OCI-LY7 (cell line): ENCODE results near the gene CFAP54. TPM values are rescaled to one million over a fixed set of nuclear protein-coding genes. Genes with fewer than 3 reads are reported as not detected.

Experiments
- BruUV-seq: library from RNA; stranded (reverse); fragments of 400-500 nt; replicated peaks from 2 replicates; lab custom pipeline; 2021; lab: Mats Ljungman, UMichigan
- CTCF ChIA-PET: fragments of 300-600 bp; sonication (Branson Sonifier 250); formaldehyde crosslinking; loops from one replicate; lab custom pipeline; 2022; ENCODE audit warnings: antibody characterized with exemption; ENCODE audit not compliant: unreplicated experiment; lab: Charles Lee
- POLR2A ChIA-PET: fragments of 300-600 bp; sonication (Branson Sonifier 250); formaldehyde crosslinking; loops from one replicate; lab custom pipeline; 2022; ENCODE audit warnings: antibody characterized with exemption; lab: Charles Lee
- DNase-seq: peaks from one replicate; pipeline ENCODE4 v3.0.0-alpha.2; 2015; ENCODE audit warnings: low spot score
- H2AFZ ChIP-seq: fragments of 200-600 bp; sonication (generic), shearing (Covaris generic); 2 replicates; pipeline ENCODE4 v1.6.1; 2014; ENCODE audit warnings: mild to moderate bottlenecking, antibody characterized with exemption, low read length, moderate library complexity
- H3K27ac ChIP-seq: fragments of 200-600 bp; sonication (generic); 2 replicates; pipeline ENCODE4 v1.5.1; 2014; ENCODE audit warnings: mixed run types, low read depth, mild to moderate bottlenecking, moderate library complexity, low read length, inconsistent platforms; ENCODE audit not compliant: poor library complexity, severe bottlenecking
- H3K36me3 ChIP-seq: fragments of 200-600 bp; sonication (generic); 2 replicates; pipeline ENCODE4 v1.6.1; 2014; ENCODE audit warnings: mild to moderate bottlenecking, antibody characterized with exemption, low read length, moderate library complexity, mixed read lengths; ENCODE audit not compliant: insufficient read depth
- H3K4me1 ChIP-seq: fragments of 200-600 bp; sonication (generic); 2 replicates; pipeline ENCODE4 v1.5.1; 2014; ENCODE audit warnings: mild to moderate bottlenecking, low read length; ENCODE audit not compliant: insufficient read depth, poor library complexity, severe bottlenecking
- H3K4me2 ChIP-seq: fragments of 200-600 bp; sonication (generic); 2 replicates; pipeline ENCODE4 v1.6.1; 2014; ENCODE audit warnings: mild to moderate bottlenecking, low read length
- H3K4me3 ChIP-seq: fragments of 200-600 bp; sonication (generic); 2 replicates; pipeline ENCODE4 v1.5.1; 2014; ENCODE audit warnings: mild to moderate bottlenecking, low read depth, low read length; ENCODE audit not compliant: poor library complexity, severe bottlenecking
- H3K79me2 ChIP-seq: fragments of 200-600 bp; sonication (generic); 2 replicates; pipeline ENCODE4 v1.6.1; 2016; ENCODE audit warnings: low read depth, mild to moderate bottlenecking, low read length, moderate library complexity, mixed read lengths; ENCODE audit not compliant: insufficient read depth
- H3K9me2 ChIP-seq: fragments of 200-600 bp; sonication (generic); 2 replicates; pipeline ENCODE4 v1.6.1; 2016; ENCODE audit warnings: mild to moderate bottlenecking, low read length, mixed read lengths; ENCODE audit not compliant: insufficient read depth
- H3K9me3 ChIP-seq: fragments of 200-600 bp; sonication (generic); 2 replicates; pipeline ENCODE4 v1.6.1; 2014; ENCODE audit warnings: mild to moderate bottlenecking, mixed run types, low read length, mixed read lengths
- H4K20me1 ChIP-seq: fragments of 200-600 bp; sonication (generic); 2 replicates; pipeline ENCODE4 v1.6.1; 2014; ENCODE audit warnings: mild to moderate bottlenecking, antibody characterized with exemption, low read length, moderate library complexity, mixed read lengths; ENCODE audit not compliant: insufficient read depth
- CTCF ChIP-seq: fragments of 200-600 bp; sonication (generic); conservative IDR thresholded peaks from 2 replicates; pipeline ENCODE4 v1.5.1; 2014; ENCODE audit warnings: mild to moderate bottlenecking, antibody characterized with exemption, low read length, moderate library complexity, mixed read lengths
- EZH2phosphoT487 ChIP-seq: fragments of 200-600 bp; sonication (generic); IDR thresholded peaks from 2 replicates; pipeline ENCODE4 v1.6.1; 2018; ENCODE audit warnings: low read depth, borderline replicate concordance, mild to moderate bottlenecking, mixed run types, antibody characterized with exemption, low read length, moderate library complexity, mixed read lengths
- intact Hi-C: fragments of 100-400 bp; cut with micrococcal nuclease; formaldehyde crosslinking; loops from one replicate; pipeline ENCODE4 v1.10.0; 2022; ENCODE audit not compliant: unreplicated experiment
- total RNA-seq, 2 experiments: library from RNA; depleted of rRNA in 1 of 2; stranded (reverse); fragments of >200 nt in 1 of 2; shearing (Covaris generic) in 1 of 2; gene quantifications; 2 replicates each; pipeline ENCODE4 v1.2.3, GENCODE V29; 2014 to 2022

The CFAP54 gene
- total RNA-seq, 2 experiments from 2014 or later, result 0.53 TPM; not detected in 1

- Histone ChIP-seq H2AFZ (no peak overlapping the region), H3K9me3 (no peaks in the 10 kb centered on the region), H3K9me2 (no peaks in the 10 kb centered on the region), H3K4me2 (no peak overlapping the region), H3K36me3 (no peaks in the 10 kb centered on the region), H3K4me1 (no peaks in the 10 kb centered on the region), H3K27ac (no peak overlapping the region), H3K4me3 (no peak overlapping the region), H3K79me2 (no peaks in the 10 kb centered on the region), H4K20me1 (no peaks in the 10 kb centered on the region; the same call in 1 of the 2 replicates)
- TF ChIP-seq CTCF, result no peak
- no peak for TF ChIP-seq EZH2phosphoT487
- intact Hi-C loops, result no loop called here
- BruUV-seq, result no TSS peak
- CTCF ChIA-PET, result no interaction called here
- POLR2A ChIA-PET, result no interaction called here
- no peak for DNase-seq
These were observed 240.5 kb downstream of the CFAP54 start for GRCh38 chr12:96729886-96730285.

GRCh38 chr12:96743606-96744005, 254.2 kb downstream of the CFAP54 start:
- H3K79me2 ChIP-seq, result no peaks in the 10 kb centered on the region
- H4K20me1 ChIP-seq, result no peaks in the 10 kb centered on the region
- intact Hi-C loops, result no loop called here
- ChIA-PET CTCF (no interaction called here), POLR2A (no interaction called here)
- H3K4me3 ChIP-seq, result no peak overlapping the region
- no peaks in the 10 kb centered on the region for H3K9me2 ChIP-seq
- no peak for TF ChIP-seq EZH2phosphoT487
- TF ChIP-seq CTCF, result no peak
- no peak overlapping the region for H3K4me2 ChIP-seq
- H3K4me1 ChIP-seq, result no peaks in the 10 kb centered on the region
- BruUV-seq, result no TSS peak
- no peaks in the 10 kb centered on the region for H3K9me3 ChIP-seq
- no peak for DNase-seq
- H3K36me3 ChIP-seq, result no peaks in the 10 kb centered on the region
- H2AFZ ChIP-seq, result no peak overlapping the region
- no peak overlapping the region for H3K27ac ChIP-seq

- H3K27ac ChIP-seq, result no peak overlapping the region
- TF ChIP-seq EZH2phosphoT487 (no peak), CTCF (no peak)
- no peaks in the 10 kb centered on the region for H3K9me3 ChIP-seq
- BruUV-seq, result no TSS peak
- H3K9me2 ChIP-seq, result no peaks in the 10 kb centered on the region
- H3K36me3 ChIP-seq, result no peaks in the 10 kb centered on the region
- no peak for DNase-seq
- ChIA-PET CTCF (interaction anchor here (0.5 kb wide), 1 partner anchor 73 kb away, joined by 3 read pairs; no protein-coding TSS in a partner anchor), POLR2A (no interaction called here)
- H2AFZ ChIP-seq, result no peak overlapping the region
- H4K20me1 ChIP-seq, result no peaks in the 10 kb centered on the region
- H3K4me3 ChIP-seq, result no peak overlapping the region
- H3K79me2 ChIP-seq, result no peaks in the 10 kb centered on the region
- intact Hi-C loops, result no loop called here
- no peaks in the 10 kb centered on the region for H3K4me1 ChIP-seq
- no peak overlapping the region for H3K4me2 ChIP-seq
These were observed 260.6 kb downstream of the CFAP54 start for GRCh38 chr12:96749999-96750398.
